B cell (primary cell): Measurements from ENCODE around the gene TMEM81.

Experiments
- CTCF ChIP-seq: fragments of 200-600 bp; IDR thresholded peaks from one replicate; pipeline ENCODE4 v1.8.0; 2022; ENCODE audit warnings: antibody characterized with exemption, mild to moderate bottlenecking
- EZH2 ChIP-seq: IDR thresholded peaks from 2 replicates; pipeline ENCODE4 v1.6.1; 2012; ENCODE audit warnings: borderline replicate concordance, low read depth, mild to moderate bottlenecking, moderate library complexity, low read length; ENCODE audit not compliant: insufficient read depth, poor library complexity, severe bottlenecking

- TF ChIP-seq CTCF, result no peak
- no peak for TF ChIP-seq EZH2
Measured at GRCh38 chr1:205045146-205045545, 39.1 kb downstream of the TMEM81 start.
